Stimulated activated naive CD8-positive, alpha-beta T cell treated with anti-CD3 and anti-CD28 coated beads, Interleukin-15, Interleukin-2, amounts not matched to agents 100 ng/mL and 50 ng/mL, for 24 hours (primary cell): ENCODE data around the gene NTN1.
A peak's percentile ranks its signal among the peaks of the same experiment; 100 is the strongest.
"Not testable (repeated sequence)": the region's sequence is repeated elsewhere in the genome, so short reads cannot be mapped to it uniquely, and the experiment has no call there.

Experiments used
- H3K27ac Mint-ChIP-seq: one replicate; pipeline ENCODE4 v1.8.0; 2021; ENCODE audit warnings: mild to moderate bottlenecking, mixed read lengths
- H3K27me3 Mint-ChIP-seq: one replicate; pipeline ENCODE4 v1.8.0; 2021; ENCODE audit warnings: mixed read lengths
- H3K36me3 Mint-ChIP-seq: one replicate; pipeline ENCODE4 v1.8.0; 2021; ENCODE audit warnings: low read depth, mixed read lengths
- H3K4me1 Mint-ChIP-seq: one replicate; pipeline ENCODE4 v1.8.0; 2021; ENCODE audit warnings: low read depth, mixed read lengths
- H3K4me3 Mint-ChIP-seq: one replicate; pipeline ENCODE4 v1.8.0; 2021; ENCODE audit warnings: mild to moderate bottlenecking, mixed read lengths
- H3K9me3 Mint-ChIP-seq: one replicate; pipeline ENCODE4 v1.8.0; 2021; ENCODE audit warnings: mixed read lengths

Gene NTN1

GRCh38 chr17:9021158-9021991 is at the start of gene NTN1:
TSS of gene NTN1 (plus strand) at chr17:9021510. CDS start at chr17:9022374, 864 bp downstream.
- Mint-ChIP-seq H3K4me1 (peaks cover 12% of the 10 kb centered on the region), H3K27me3 (peaks cover 51% of the 10 kb centered on the region), H3K9me3 (no peaks in the 10 kb centered on the region), H3K4me3 (peak within 1 kb of the TSS; percentile 84), H3K36me3 (no peaks in the 10 kb centered on the region), H3K27ac (no peak within 1 kb of the TSS)

- no peak overlapping the region for H3K27ac Mint-ChIP-seq
Measured at GRCh38 chr17:8975091-8975725, 46.1 kb upstream of the NTN1 start.

GRCh38 chr17:8976638-8977037 is 44.7 kb upstream of the NTN1 start:
- Mint-ChIP-seq H3K36me3 (no peaks in the 10 kb centered on the region), H3K27me3 (no peaks in the 10 kb centered on the region), H3K9me3 (peaks cover 5% of the 10 kb centered on the region), H3K27ac (no peak overlapping the region), H3K4me1 (peaks cover 11% of the 10 kb centered on the region), H3K4me3 (no peak overlapping the region)

More at GRCh38 chr17:8975091-8975725, 46.1 kb upstream of the NTN1 start:
- H3K4me1 Mint-ChIP-seq: peaks cover 10% of the 10 kb centered on the region
- H3K4me3 Mint-ChIP-seq: no peak overlapping the region
- H3K36me3 Mint-ChIP-seq: peaks cover 4% of the 10 kb centered on the region
- no peaks in the 10 kb centered on the region for H3K27me3 Mint-ChIP-seq
- peaks cover 10% of the 10 kb centered on the region for H3K9me3 Mint-ChIP-seq

- H3K36me3 Mint-ChIP-seq: no peaks in the 10 kb centered on the region
- H3K4me3 Mint-ChIP-seq: no peak overlapping the region
- H3K27me3 Mint-ChIP-seq: no peaks in the 10 kb centered on the region
- peaks cover 13% of the 10 kb centered on the region for H3K4me1 Mint-ChIP-seq
- no peak overlapping the region for H3K27ac Mint-ChIP-seq
- H3K9me3 Mint-ChIP-seq: no peaks in the 10 kb centered on the region
Measured at GRCh38 chr17:8979715-8980114, 41.6 kb upstream of the NTN1 start.

GRCh38 chr17:8981443-8981842 is 39.9 kb upstream of the NTN1 start:
- Mint-ChIP-seq H3K27ac (no peak overlapping the region), H3K27me3 (no peaks in the 10 kb centered on the region), H3K36me3 (no peaks in the 10 kb centered on the region), H3K9me3 (peaks cover 7% of the 10 kb centered on the region), H3K4me3 (no peak overlapping the region), H3K4me1 (peaks cover 29% of the 10 kb centered on the region)

GRCh38 chr17:8984225-8984624 is 37.1 kb upstream of the NTN1 start:
- Mint-ChIP-seq H3K4me1 (peaks cover 27% of the 10 kb centered on the region), H3K9me3 (peaks cover 12% of the 10 kb centered on the region)
- not testable (repeated sequence) for H3K27me3 Mint-ChIP-seq, H3K27ac Mint-ChIP-seq, H3K36me3 Mint-ChIP-seq, H3K4me3 Mint-ChIP-seq

GRCh38 chr17:8985054-8985701 is 36.1 kb upstream of the NTN1 start:
- Mint-ChIP-seq H3K4me1 (peaks cover 20% of the 10 kb centered on the region), H3K27ac (peak overlapping the region; percentile 1), H3K4me3 (no peak overlapping the region), H3K36me3 (no peaks in the 10 kb centered on the region), H3K27me3 (no peaks in the 10 kb centered on the region), H3K9me3 (peaks cover 12% of the 10 kb centered on the region)

GRCh38 chr17:8986295-8986694 is 35.0 kb upstream of the NTN1 start:
- peaks cover 12% of the 10 kb centered on the region for H3K9me3 Mint-ChIP-seq
- H3K4me1 Mint-ChIP-seq: peaks cover 20% of the 10 kb centered on the region
- no peaks in the 10 kb centered on the region for H3K36me3 Mint-ChIP-seq
- no peaks in the 10 kb centered on the region for H3K27me3 Mint-ChIP-seq
- H3K4me3 Mint-ChIP-seq: no peak overlapping the region
- no peak overlapping the region for H3K27ac Mint-ChIP-seq

- not testable (repeated sequence) for H3K4me3 Mint-ChIP-seq, H3K27ac Mint-ChIP-seq, H3K27me3 Mint-ChIP-seq, H3K36me3 Mint-ChIP-seq
- Mint-ChIP-seq H3K4me1 (peaks cover 24% of the 10 kb centered on the region), H3K9me3 (peaks cover 12% of the 10 kb centered on the region)
Measured at GRCh38 chr17:8988263-8988935, 32.9 kb upstream of the NTN1 start.

GRCh38 chr17:8991514-8992285 is 29.6 kb upstream of the NTN1 start:
- peaks cover 4% of the 10 kb centered on the region for H3K9me3 Mint-ChIP-seq

GRCh38 chr17:8994319-8994718 is 27.0 kb upstream of the NTN1 start:
- Mint-ChIP-seq H3K36me3 (no peaks in the 10 kb centered on the region), H3K27ac (no peak overlapping the region), H3K4me1 (peaks cover 16% of the 10 kb centered on the region), H3K4me3 (no peak overlapping the region), H3K27me3 (peaks cover 7% of the 10 kb centered on the region), H3K9me3 (no peaks in the 10 kb centered on the region)

More at GRCh38 chr17:8991514-8992285, 29.6 kb upstream of the NTN1 start:
- Mint-ChIP-seq H3K27ac (no peak overlapping the region), H3K27me3 (no peaks in the 10 kb centered on the region), H3K36me3 (no peaks in the 10 kb centered on the region), H3K4me3 (no peak overlapping the region), H3K4me1 (peaks cover 16% of the 10 kb centered on the region)

GRCh38 chr17:8995711-8996110 is 25.6 kb upstream of the NTN1 start:
- Mint-ChIP-seq H3K9me3 (no peaks in the 10 kb centered on the region), H3K27me3 (peaks cover 16% of the 10 kb centered on the region), H3K27ac (no peak overlapping the region), H3K4me1 (peaks cover 16% of the 10 kb centered on the region), H3K36me3 (no peaks in the 10 kb centered on the region), H3K4me3 (no peak overlapping the region)

- Mint-ChIP-seq H3K27ac (no peak overlapping the region), H3K4me1 (peaks cover 21% of the 10 kb centered on the region), H3K4me3 (no peak overlapping the region), H3K27me3 (peaks cover 34% of the 10 kb centered on the region), H3K36me3 (no peaks in the 10 kb centered on the region), H3K9me3 (no peaks in the 10 kb centered on the region)
Measured at GRCh38 chr17:8997994-8998628, 23.2 kb upstream of the NTN1 start.

- H3K27me3 Mint-ChIP-seq: peaks cover 52% of the 10 kb centered on the region
- no peak overlapping the region for H3K27ac Mint-ChIP-seq
- H3K4me1 Mint-ChIP-seq: peaks cover 15% of the 10 kb centered on the region
- H3K36me3 Mint-ChIP-seq: peaks cover 3% of the 10 kb centered on the region
- peak overlapping the region; percentile 30 for H3K4me3 Mint-ChIP-seq
- no peaks in the 10 kb centered on the region for H3K9me3 Mint-ChIP-seq
Measured at GRCh38 chr17:9001559-9001958, 19.8 kb upstream of the NTN1 start.
